Measurements from ENCODE around the gene PSMD6. TPM values are rescaled to one million over a fixed set of nuclear protein-coding genes. Genes with fewer than 3 reads are reported as not detected.

PSMD6 gene
- total RNA-seq, 1 donor from 2014 or later: 78.6 TPM

DNA sequence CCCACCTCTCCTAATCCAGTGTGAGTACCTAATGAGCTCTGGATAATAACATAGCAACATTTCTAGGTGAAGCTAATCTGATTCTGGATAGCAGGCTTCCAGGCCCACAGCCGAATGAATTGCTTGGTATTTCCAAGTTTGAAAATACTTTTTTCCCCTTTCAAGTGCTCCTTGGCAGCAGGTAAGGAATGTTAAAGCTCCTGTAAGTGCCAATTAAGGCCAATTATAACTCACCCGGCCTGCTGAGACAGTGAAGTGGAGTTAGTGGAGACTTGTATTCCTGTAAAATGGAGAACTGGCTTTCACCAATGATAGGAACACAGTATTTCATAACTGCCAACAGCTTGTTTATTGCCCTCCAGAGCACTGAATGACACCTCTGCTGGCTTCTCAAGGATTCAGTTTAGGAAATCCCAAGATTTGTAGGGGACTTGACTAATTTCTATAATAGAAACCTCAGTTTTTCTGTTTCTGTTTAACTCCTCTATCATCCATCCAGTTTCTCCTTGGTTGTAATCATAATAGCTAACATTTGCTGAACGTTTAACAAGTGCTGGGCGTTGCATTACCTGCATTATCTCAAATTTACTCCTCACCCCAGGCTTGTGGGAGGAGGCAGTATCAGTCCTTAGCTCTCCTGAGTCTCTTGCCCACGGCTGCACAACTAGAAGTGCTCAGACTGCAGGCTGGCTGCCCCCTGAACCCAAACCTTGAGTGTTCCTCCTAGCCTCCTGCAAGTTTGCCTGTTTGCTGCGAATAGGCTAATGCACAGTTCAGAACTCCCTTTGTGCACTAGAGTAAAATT, 58.4 kb downstream of the PSMD6 start:
- DNase-seq: no peak
- Mint-ChIP-seq H3K4me1 (ENCODE audit: low read depth, unreplicated experiment) (peaks cover 18% of the 10 kb centered on the region), H3K9me3 (ENCODE audit: unreplicated experiment) (no peaks in the 10 kb centered on the region), H3K27ac (ENCODE audit: unreplicated experiment) (no peak overlapping the region), H3K4me3 (ENCODE audit: unreplicated experiment) (no peak overlapping the region), H3K27me3 (ENCODE audit: unreplicated experiment) (no peaks in the 10 kb centered on the region), H3K36me3 (ENCODE audit: unreplicated experiment) (no peaks in the 10 kb centered on the region)
- TF ChIP-seq, protein P1, sequence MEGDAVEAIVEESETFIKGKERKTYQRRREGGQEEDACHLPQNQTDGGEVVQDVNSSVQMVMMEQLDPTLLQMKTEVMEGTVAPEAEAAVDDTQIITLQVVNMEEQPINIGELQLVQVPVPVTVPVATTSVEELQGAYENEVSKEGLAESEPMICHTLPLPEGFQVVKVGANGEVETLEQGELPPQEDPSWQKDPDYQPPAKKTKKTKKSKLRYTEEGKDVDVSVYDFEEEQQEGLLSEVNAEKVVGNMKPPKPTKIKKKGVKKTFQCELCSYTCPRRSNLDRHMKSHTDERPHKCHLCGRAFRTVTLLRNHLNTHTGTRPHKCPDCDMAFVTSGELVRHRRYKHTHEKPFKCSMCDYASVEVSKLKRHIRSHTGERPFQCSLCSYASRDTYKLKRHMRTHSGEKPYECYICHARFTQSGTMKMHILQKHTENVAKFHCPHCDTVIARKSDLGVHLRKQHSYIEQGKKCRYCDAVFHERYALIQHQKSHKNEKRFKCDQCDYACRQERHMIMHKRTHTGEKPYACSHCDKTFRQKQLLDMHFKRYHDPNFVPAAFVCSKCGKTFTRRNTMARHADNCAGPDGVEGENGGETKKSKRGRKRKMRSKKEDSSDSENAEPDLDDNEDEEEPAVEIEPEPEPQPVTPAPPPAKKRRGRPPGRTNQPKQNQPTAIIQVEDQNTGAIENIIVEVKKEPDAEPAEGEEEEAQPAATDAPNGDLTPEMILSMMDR (IDR thresholded peaks at IDR 0.05; ENCODE audit: partially characterized antibody, unreplicated experiment): no peak

DNA sequence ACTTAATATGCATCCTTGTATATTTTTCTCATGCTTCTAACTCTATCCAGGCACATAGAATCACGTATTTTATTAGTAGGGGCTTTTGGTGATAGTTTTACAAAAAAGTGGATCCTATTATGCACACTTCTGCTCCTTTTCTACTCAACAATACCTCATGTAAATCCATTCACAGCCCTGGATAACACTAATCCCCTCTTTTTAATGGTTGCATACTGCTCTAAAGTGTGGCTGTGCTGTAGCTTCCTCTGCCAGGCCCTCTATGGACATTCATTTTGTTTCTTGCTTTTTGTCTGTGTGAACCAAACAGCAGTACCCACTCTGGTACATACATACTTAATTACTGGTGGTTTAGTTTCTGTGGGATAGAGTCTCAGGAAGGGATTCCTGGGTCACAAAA, 59.8 kb downstream of the PSMD6 start:
- Mint-ChIP-seq H3K4me3 (ENCODE audit: unreplicated experiment) (no peak overlapping the region), H3K36me3 (ENCODE audit: unreplicated experiment) (no peaks in the 10 kb centered on the region), H3K27me3 (ENCODE audit: unreplicated experiment) (no peaks in the 10 kb centered on the region), H3K9me3 (ENCODE audit: unreplicated experiment) (no peaks in the 10 kb centered on the region), H3K27ac (ENCODE audit: unreplicated experiment) (no peak overlapping the region), H3K4me1 (ENCODE audit: low read depth, unreplicated experiment) (peaks cover 16% of the 10 kb centered on the region)
- no peak for DNase-seq
- TF ChIP-seq, protein P1 (IDR thresholded peaks at IDR 0.05; ENCODE audit: partially characterized antibody, unreplicated experiment): no peak

GRCh38 chr3:63961891-63962290, 61.4 kb downstream of the PSMD6 start:
- no peaks in the 10 kb centered on the region for H3K9me3 Mint-ChIP-seq (ENCODE audit: unreplicated experiment)
- H3K4me3 Mint-ChIP-seq (ENCODE audit: unreplicated experiment): no peak overlapping the region
- TF ChIP-seq, protein P1 (IDR thresholded peaks at IDR 0.05; ENCODE audit: partially characterized antibody, unreplicated experiment): peak; percentile 73
- no peaks in the 10 kb centered on the region for H3K27me3 Mint-ChIP-seq (ENCODE audit: unreplicated experiment)
- DNase-seq: no peak
- peaks cover 7% of the 10 kb centered on the region for H3K4me1 Mint-ChIP-seq (ENCODE audit: low read depth, unreplicated experiment)
- no peaks in the 10 kb centered on the region for H3K36me3 Mint-ChIP-seq (ENCODE audit: unreplicated experiment)
- H3K27ac Mint-ChIP-seq (ENCODE audit: unreplicated experiment): no peak overlapping the region

Other genes with a start within 250 kb of the PSMD6 start
- not detected for gene C3orf49, start 204.2 kb downstream of the PSMD6 start, total RNA-seq (ENCODE audit: unreplicated experiment)
- gene THOC7, start 159.7 kb downstream of the PSMD6 start, total RNA-seq (ENCODE audit: unreplicated experiment): 43.3 TPM
- 22.1 TPM for gene ATXN7, start 159.6 kb downstream of the PSMD6 start, total RNA-seq (ENCODE audit: unreplicated experiment)
- gene SCAANT1, start 111.1 kb downstream of the PSMD6 start, total RNA-seq (ENCODE audit: unreplicated experiment): not detected
- 18.9 TPM for gene PRICKLE2, start 202.0 kb upstream of the PSMD6 start, total RNA-seq (ENCODE audit: unreplicated experiment)